Measurements from ENCODE around the gene MSH4.

GRCh38 chr1:75787524-75787923 is 9.2 kb upstream of the MSH4 start:
- TF ChIP-seq GLIS3 (CRISPR knock-in tag; IDR thresholded peaks at IDR 0.05) (no peak), ZFP3 (CRISPR knock-in tag; IDR thresholded peaks at IDR 0.05) (no peak), ZNF70 (CRISPR knock-in tag; IDR thresholded peaks at IDR 0.05) (no peak), CSDC2 (CRISPR knock-in tag; IDR thresholded peaks at IDR 0.05) (no peak)
- TF ChIP-seq, protein P1, sequence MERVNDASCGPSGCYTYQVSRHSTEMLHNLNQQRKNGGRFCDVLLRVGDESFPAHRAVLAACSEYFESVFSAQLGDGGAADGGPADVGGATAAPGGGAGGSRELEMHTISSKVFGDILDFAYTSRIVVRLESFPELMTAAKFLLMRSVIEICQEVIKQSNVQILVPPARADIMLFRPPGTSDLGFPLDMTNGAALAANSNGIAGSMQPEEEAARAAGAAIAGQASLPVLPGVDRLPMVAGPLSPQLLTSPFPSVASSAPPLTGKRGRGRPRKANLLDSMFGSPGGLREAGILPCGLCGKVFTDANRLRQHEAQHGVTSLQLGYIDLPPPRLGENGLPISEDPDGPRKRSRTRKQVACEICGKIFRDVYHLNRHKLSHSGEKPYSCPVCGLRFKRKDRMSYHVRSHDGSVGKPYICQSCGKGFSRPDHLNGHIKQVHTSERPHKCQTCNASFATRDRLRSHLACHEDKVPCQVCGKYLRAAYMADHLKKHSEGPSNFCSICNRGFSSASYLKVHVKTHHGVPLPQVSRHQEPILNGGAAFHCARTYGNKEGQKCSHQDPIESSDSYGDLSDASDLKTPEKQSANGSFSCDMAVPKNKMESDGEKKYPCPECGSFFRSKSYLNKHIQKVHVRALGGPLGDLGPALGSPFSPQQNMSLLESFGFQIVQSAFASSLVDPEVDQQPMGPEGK (CRISPR knock-in tag; IDR thresholded peaks at IDR 0.05; ENCODE audit: borderline replicate concordance), result no peak
